HG03457 (cell line): Measurements from ENCODE around the gene QKI.
"Not testable (repeated sequence)": the region's sequence is repeated elsewhere in the genome, so short reads cannot be mapped to it uniquely, and the experiment has no call there.

Experiments used
- ATAC-seq: cut with Tn5 transposase; IDR thresholded peaks from one replicate; pipeline ENCODE4 v1.9.1; 2021; ENCODE audit warnings: moderate number of reproducible peaks; ENCODE audit not compliant: unreplicated experiment

Gene QKI

GRCh38 chr6:163572612-163573011 lies 158.1 kb downstream of the QKI start:
- ATAC-seq = no peak

- no peak for ATAC-seq
Measured at GRCh38 chr6:163573503-163574179, 159.1 kb downstream of the QKI start.

DNA sequence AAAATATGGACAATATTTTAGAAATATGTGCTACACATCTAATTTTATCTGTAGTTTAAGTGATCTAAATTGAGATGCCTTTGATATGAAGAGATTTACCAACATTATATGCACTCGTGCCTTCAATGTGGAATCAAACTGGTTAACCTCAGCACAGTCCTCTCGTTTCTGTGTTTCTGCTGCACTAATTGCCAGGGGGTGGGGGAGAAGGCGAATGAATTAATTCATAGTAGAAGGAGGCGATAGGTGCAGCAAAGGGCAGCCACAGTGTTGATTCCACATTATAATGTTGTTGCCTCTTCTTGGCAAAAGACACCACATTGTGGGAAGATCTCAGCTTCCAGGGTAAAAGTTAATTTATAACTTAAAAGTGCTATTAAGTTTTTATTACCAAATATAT lies 161.6 kb downstream of the QKI start:
- no peak for ATAC-seq

- ATAC-seq = no peak
Measured at GRCh38 chr6:163577404-163577803, 162.9 kb downstream of the QKI start.

DNA sequence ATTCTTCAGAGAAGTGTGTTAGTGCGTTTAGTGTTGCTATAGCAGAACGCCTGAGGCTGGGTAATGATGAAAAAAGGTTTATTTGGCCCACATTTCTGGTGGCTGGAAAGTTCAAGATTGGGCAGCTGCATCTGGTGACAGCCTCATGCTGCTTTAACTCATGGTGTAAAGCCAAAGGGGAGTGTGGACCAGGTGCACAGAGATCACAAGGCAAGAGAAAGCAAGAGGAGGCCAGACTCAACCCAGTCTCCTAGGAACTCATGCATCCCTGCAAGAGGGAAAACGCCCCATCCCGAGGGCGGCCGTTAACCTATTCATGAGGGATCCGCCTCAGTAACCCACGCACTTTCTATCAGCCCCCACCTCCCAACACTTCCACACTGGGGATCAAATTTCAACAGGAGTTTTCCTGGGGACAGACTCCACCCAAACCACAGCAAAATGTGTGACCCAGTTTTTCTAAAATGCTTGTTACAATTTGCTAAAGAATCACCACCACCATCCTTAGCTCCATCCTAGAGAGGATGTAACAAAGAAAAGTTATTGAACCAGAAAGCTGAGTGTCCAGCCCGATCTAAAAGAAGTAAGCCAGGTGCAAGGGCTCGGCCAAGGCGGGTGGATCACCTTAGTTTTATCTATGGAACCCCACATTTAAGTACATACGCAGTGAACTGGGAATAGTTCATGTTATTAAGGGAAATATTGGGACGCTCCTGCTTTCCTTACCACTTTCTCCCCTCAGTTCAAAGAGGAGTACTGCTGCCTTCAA lies 164.8 kb downstream of the QKI start:
- ATAC-seq = no peak

GRCh38 chr6:163579880-163580295 lies 165.4 kb downstream of the QKI start:
- ATAC-seq = no peak

DNA sequence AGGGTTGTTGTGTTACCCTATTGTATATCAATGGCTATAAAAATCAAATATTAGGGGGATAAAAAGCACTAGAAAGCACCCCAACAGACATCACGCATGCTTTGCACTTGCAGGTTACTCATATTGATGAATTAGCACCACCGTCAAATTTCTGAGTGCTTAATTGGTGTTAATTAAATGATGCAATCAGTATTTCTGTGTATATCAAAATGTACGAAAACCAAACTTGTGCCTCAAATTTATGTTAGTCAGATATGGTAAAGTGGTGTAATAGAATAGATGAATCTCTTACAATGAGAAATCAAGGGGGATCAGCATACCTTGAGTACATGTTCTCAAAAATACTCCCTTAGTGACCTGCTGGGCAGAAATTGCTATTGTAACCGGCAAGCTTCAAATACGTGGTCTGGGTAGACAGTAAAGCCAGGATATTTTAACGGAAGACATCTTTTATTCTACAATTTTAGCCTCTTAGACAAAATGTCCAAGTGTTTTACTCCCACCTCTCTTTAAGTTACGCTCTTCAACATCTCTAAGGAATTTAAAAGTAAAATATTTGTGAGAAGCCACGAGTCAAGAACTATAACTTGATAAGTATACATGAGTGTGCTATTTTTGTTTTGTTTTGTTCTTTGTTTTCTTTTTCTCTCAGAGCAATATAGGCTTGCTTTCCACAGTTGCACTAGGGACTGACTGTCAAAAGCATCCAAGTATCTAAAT lies 166.0 kb downstream of the QKI start:
- no peak for ATAC-seq

- no peak for ATAC-seq
Measured at GRCh38 chr6:163583558-163583957, 169.0 kb downstream of the QKI start.

- ATAC-seq = no peak
Measured at GRCh38 chr6:163585932-163586437, 171.5 kb downstream of the QKI start.

DNA sequence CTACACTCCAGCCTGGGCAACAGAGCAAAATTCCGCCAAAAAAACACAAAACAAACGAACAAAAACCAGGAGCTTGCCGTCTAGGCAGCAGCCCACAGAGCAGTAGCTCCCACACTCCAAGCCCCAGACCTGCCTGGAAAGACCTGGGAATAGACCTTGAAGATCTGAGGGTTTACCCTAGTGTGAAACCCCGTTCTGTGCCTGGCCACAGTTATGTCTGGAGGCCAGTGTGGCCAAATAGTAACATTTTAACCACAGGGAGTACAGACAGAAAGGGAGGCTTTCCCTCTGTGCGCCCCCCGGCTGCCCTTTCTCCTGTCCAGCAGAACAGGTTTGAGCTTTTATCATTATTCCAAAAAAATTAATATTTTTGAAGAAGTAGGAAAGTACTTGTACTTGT lies 172.4 kb downstream of the QKI start:
- ATAC-seq = no peak

GRCh38 chr6:163588220-163588919 lies 173.9 kb downstream of the QKI start:
- no peak for ATAC-seq

DNA sequence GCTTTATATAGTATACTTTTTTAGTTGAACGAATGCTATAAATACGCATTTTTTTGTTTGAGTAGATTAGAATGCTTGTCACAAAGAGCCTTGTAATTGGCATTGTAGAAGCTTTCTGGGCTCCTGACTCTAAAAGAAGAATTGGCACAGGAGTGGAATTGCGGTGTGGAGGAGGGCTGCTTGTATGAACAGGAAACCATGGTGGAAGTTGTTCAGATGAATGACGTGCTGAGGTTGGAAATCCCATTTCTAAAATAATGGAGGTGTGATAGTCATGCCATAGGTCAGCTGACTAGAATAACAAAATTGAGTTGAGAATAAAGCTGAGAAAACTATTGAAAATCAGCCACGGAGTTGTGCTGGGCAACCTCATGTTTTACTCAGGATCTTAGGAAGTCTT lies 174.9 kb downstream of the QKI start:
- no peak for ATAC-seq

DNA sequence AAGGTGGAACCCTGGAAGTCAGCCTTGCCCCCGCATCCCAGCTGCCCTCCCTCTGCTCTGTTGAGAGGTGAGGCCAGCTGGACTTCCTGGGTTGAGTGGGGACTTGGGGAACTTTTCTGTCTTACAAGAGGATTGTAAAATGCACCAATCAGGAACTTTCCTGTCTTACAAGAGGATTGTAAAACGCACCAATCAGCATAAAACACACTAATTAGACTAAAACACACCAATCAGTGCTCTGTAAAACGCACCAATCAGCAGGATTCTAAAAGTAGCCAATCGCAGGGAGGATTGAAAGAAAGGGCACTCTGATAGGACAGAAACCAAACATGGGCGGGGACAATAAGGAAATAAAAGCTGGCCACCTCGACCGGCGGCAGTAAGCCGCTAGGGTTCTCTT lies 175.6 kb downstream of the QKI start:
- ATAC-seq = not testable (repeated sequence)

DNA sequence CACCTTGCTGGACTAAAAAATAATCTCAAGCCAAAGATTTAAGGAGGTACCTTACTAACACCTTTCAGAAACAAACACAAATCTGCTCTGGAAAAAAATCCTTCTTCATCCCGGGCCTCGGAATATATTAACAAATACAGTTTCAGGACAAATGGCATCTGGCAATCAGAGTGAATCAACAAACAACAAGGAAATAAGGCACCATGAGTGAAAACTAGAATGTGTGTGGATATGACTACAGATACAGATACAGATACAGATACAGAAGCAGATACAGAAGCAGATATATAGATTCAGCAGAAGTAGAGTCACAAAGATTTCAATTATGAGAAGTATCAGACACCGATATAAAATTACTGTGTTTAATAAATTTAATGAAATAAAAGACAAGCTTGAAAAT lies 178.4 kb downstream of the QKI start:
- ATAC-seq = no peak

GRCh38 chr6:163596174-163596573 lies 181.7 kb downstream of the QKI start:
- no peak for ATAC-seq

DNA sequence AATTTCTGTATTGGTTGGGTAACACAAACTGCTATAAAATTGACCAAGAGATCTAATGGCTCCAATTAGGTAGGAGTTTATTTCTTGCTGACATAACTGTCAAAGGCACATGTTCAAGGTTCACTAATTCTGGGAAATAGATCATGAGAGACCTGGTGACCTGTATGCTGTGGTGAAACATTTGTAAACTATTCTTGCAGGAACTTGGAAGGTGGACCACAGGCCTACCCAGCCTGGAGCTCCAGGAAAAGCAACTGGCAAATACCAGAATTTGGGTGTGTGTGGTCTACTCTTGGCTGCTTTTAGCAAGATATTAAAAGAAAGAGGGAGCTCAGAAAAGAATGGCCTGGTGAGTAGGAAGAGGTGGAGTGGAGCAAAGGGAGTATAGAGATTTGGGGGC lies 184.6 kb downstream of the QKI start:
- ATAC-seq = no peak

- no peak for ATAC-seq
Measured at GRCh38 chr6:163599684-163600083, 185.2 kb downstream of the QKI start.

GRCh38 chr6:163600331-163600730 lies 185.8 kb downstream of the QKI start:
- no peak for ATAC-seq

DNA sequence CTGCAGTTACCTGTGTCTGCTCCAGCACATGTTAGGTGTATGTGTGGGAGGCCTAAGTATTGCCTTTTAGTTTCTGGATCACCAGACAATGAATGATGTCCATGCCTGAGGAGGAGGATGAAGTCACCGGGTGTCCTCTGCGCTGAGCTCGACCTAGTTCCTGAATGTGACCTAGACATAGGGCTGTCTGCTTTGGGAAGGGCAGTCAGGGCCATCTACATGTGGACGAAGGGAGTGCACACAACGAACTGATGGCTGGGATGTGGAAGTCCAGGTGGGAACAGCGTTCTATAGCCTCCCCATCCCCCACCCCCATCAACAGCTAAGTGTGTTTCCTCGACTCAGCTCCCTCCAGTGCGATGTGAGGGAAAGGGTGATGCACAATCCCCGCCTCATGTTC lies 186.3 kb downstream of the QKI start:
- ATAC-seq = no peak

GRCh38 chr6:163602851-163603250 lies 188.3 kb downstream of the QKI start:
- ATAC-seq = no peak

DNA sequence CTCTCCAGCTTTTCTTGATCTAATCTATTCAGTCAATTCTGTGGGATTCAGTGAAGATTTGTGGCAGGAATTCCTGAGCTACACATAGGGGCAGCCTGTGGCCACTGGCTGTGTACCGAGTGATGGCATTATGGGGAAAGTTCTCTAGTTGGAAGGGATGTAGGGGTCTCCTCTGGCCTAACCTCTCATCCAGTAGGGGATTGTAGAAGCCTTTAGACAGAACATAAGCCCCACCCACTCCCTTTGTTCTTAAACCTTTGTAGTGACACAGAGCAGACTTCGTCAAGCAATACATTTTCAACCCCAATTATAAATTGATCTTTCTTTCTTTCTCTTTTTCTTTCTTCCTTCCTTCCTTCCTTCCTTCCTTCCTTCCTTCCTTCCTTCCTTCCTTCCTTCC lies 188.9 kb downstream of the QKI start:
- no peak for ATAC-seq
